ENCODE measurements around the gene TSPAN4.

TSPAN4 gene

DNA sequence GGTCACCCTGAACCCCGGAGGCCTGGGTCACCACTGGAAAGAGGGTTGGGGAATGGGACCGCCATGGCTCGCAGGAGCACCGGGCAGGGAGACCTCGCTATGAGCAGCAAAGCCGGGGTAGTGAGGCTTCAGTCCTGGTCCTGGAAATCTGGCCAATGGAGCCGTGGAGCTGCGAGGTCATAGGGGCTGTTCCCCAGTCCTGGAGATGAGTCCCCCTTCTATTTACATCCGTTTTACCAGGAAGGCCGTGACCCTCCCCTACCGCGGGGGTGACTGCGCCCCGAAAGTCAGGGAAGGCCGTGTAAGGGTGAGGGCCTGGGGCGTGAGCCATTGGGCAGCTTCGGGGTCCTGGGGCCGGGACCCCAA, 38.1 kb upstream of the TSPAN4 start:
- DNase-seq = no peak

DNA sequence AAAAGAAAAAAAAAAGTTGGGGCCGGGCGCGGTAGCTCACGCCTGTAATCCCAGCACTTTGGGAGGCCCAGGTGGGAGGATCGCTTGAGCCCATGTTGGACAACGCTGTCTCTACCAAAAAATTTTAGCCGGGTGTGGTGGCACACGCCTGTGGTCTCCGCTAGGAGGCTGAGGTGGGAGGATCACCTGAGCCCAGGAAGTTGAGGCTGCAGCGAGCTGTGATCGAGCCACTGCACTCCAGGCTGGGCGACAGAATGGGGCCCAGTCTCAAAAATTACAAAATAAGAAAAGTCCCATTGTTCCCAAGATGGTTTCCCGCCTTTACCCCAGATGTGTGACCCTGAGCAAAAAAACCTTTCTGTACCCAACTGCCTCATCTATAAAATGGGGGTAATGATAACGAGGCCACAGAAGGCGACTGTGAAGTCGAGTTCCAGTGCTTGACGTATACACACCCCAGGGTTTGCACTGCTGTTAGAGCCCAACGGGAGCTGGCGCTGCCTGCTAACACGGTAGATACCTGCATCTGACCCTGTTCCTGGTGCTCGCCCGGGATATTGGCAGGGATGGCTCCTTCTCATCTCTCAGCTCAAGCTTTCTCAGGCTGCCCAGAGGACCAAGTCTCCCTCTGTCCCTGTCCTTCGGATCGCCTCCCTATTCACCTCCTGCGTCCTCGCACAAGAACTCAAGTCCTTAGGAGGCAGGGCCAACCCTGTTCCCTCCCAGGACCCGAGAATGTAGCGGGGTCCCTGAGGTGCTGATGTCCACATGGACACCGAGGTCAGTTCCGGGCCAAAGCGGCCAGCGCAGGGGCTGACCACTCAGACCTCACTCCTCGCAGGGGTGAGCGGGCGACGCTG, 34.0 kb upstream of the TSPAN4 start:
- DNase-seq = no peak

DNA sequence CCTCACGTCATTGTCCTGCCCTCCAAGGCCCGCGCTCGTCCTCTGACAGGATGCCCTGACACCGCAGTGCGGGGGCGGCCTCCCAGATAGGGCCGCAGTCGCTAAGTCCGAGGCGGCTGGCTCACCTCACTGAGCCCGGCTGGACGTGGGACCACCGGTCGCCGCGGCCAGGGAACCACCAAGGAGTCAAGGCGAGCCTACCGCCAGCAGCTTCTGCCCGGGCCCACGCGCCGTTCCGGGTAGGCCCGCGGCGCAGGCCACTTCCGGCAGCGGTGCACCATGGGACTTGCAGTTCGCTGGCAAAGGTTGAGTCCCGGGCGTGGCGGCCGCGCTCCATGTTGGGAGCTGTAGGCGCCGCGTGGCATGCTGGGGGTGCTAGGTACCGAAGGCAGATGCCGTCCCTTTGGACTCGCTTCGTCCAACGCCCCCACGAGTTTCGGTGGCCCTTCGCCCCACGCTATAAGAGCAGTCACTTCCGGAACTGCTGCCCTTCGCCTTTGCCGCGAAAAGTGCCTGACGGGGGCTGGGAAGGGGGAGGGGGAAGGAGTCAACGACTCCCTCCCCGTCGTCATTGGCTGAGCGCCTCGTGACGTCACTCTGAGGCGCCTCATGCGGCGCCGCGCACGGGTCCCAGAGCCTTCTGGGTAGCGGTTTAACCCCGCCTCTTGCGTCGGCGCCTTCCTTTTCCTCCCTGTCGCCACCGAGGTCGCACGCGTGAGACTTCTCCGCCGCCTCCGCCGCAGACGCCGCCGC, 33.2 kb upstream of the TSPAN4 start, which contains the start of gene RPLP2:
TSS of gene RPLP2 (plus strand) at position 681 of the 753 bp plus-strand sequence. CDS start 268 bp downstream, outside the sequence.
- DNase-seq = peak; percentile 99

DNA sequence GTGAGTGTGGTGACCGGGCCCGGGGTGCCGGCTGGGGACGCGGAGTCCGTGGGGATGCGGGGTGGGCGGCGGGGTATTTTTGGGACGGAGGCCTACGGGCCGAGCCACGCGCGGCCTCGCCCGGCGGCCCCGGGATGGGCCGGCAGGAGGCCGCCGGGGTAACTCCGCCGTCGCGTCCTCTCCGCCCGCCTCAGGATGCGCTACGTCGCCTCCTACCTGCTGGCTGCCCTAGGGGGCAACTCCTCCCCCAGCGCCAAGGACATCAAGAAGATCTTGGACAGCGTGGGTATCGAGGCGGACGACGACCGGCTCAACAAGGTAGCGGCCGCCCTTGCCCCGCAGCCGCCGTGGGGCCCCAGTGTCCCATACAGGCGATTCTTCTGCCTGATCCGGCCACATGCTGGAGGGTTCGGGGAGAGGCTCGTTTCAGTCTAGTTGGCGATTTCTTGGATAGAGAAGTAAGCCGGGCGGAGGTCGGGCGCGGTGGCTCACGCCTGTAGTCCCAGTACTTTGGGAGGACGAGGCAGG, 32.5 kb upstream of the TSPAN4 start:
- no peak for DNase-seq

DNA sequence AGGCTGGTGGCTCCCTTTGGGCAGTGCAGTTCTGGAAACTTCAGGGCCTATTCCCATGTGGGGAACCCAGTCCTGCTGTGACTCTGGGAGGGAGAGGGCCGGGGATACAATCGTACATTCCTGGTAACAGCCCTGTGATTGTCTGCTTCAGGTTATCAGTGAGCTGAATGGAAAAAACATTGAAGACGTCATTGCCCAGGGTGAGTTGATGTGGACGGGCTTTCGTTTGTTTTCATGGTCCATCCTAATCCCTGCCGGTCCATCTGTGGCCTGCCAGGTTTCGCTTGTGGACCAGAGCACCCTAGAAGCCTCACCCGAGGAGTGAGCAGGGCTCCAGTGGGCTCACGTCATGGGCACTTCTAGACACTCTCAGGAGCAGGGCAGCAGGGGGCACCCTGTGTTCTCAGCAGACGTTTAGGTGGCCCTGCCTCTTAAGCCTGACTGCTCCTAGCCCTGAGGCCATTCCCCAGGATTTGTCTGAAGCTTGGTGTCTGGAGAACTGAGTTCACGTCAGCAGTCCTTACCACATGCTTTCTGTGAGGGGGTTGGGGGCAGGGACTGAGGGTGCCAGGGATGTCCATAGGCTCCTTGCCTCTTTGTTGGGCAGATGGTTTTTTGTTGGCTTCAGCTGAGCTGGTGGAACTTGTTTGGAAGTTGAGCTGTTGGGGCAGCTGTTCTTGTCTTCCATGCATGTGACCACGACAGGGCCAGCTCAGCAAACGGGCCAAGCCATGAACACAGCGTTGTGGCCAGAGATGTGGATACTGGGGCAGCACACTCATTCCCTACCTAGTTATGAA, 31.0 kb upstream of the TSPAN4 start:
- DNase-seq = no peak

DNA sequence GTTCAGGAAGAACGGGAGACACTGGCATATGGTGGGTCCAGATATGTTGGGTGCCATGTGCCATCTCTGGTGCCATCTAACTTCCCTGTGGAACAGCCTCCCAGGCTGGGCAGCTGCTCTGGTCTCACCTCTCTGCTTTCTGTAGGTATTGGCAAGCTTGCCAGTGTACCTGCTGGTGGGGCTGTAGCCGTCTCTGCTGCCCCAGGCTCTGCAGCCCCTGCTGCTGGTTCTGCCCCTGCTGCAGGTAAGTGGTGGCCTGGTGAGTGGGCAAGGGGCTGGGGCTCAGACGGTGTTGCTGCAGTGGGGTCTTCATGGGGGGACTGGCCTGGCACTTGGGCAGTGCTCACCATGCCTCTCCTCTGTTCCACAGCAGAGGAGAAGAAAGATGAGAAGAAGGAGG, 30.3 kb upstream of the TSPAN4 start:
- no peak for DNase-seq

DNA sequence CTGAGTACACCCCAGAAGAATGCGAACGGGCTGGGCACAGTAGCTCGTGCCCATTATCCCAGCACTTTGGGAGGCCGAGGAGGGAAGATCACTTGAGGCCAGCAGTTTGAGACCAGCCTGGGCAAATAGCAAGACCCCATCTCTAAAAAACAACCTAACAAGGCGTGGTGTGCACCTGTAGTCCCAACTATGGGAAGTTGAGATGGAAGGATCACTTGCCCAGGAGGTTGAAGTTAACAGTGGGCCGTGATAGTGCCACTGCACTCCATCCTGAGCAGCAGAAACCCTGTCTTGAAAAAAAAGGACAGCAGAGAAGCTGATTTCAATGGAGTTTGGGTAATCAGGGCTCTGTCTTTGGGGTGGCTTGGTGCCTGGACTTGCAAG, 29.6 kb upstream of the TSPAN4 start:
- DNase-seq = no peak

DNA sequence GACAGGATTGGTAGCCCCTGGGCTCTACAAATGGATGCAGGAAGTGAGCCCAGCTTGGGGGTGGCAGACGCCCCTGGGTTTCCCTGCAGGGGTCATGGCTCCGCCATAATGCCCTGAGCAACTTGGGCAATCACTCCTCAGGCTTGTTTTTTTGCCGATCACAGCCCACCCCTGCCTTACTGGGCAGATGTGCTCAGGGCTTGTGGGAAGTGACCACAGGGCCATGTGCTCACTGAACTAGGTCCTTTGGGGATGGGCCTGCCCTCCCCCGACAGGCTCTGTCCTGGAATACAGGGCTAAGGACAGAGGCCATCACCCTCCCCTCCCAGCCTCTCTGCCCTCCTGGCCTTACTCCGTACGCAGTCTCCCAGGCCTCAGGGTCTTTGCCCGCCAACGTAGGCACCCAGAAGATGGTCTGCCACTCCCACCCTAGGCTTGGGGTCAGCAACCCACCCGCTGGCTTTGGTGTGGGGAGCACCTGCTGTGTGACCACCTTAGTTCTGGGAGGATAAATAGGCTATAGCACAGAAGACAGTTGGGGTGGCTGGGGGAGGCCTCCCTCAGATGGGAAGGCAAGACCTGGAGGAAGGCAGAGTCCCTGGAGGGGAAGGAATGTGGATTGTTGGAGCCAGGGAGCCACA, 29.1 kb upstream of the TSPAN4 start:
- no peak for DNase-seq

DNA sequence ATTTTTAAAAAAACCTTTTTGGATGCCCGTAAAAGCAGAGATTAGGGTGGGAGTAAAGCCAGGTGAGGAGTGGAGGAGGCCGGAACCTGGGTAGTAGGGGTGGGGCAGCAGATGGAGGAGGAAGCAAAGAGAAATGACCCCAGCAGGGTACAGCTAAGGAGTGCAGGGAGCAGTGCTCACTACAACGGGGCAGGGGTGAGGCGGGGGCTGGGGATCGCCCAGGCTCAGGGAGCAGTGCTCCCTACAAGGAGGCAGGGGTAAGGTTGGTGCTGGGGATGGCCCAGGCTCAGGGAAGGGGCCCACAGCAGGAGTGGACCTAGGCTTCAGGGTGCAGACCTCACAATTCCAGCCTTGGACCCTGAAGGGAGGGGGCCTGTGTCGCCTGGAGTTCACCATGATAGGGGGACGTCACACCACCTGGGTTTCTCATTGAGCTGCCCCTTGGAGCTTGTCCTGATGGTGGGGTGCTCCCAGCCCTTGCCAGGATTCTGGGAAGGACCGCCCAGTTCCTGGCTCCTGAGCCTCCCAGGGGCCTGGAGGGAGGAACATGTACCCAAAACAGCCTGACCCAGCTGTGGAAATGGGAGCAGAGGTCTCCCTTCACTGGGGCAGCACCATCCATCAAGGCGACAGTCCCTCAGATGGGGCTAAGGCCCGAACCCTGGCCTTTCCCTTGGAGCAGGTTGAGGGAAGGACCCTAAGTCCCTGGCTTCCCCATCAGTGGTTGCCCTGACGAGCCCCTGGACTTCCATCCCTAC, 26.8 kb upstream of the TSPAN4 start:
- DNase-seq = no peak

DNA sequence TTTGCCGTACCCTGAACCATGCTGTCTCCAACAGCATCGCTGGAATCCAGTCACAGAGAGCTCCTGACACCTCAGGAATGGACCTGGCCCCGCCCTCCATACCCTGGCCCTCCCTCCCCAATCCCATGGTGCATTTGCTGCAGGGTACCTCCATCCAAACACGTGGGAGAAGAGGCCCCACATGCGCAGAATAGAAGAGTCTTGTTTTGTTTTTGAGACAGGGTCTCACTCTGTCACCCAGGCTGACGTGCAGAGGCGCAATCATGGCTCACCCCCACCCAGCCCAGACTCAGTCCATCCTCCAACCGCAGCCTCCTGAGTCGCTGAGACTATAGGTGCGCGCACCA, 26.2 kb upstream of the TSPAN4 start:
- DNase-seq = no peak

DNA sequence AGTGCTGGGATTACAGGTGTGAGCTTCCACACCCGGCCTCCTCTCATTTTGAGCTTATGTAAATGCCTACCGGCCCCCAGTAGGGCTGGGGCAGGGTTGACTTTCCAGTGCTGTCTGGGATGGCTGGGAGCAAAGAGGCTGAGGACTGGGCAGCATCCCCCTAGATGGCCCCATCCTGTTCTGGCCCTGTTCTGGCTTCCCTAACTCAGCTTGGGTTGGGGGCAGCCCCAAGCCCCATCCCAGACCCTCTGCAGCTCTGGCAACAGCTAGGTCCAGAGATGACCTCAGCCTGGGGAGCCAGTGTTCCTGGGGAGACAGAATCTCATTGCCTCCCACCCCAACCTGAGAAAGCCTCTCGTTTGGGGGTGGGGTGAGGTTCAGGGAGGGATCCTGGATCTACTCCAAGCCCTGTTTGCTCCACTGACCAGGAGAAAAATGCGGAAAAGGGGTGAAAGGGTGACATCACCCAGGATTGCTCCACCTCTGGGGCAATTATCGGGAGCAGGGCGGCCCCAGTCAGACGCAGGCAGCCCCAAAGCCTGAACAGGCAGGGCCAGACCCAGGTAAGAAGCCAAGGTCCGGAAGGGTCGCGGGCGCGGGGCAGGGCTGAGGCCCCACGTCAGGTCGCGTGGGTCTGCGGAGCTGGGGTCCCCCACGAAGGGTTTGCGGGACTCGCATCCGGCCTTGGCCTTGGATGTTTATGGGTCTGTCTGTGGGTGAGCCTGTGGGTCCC, 24.1 kb upstream of the TSPAN4 start, which contains the start of gene PNPLA2:
TSS of gene PNPLA2 (plus strand) at position 519 of the 733 bp plus-strand sequence. CDS start 805 bp downstream, outside the sequence.
- DNase-seq = no peak

DNA sequence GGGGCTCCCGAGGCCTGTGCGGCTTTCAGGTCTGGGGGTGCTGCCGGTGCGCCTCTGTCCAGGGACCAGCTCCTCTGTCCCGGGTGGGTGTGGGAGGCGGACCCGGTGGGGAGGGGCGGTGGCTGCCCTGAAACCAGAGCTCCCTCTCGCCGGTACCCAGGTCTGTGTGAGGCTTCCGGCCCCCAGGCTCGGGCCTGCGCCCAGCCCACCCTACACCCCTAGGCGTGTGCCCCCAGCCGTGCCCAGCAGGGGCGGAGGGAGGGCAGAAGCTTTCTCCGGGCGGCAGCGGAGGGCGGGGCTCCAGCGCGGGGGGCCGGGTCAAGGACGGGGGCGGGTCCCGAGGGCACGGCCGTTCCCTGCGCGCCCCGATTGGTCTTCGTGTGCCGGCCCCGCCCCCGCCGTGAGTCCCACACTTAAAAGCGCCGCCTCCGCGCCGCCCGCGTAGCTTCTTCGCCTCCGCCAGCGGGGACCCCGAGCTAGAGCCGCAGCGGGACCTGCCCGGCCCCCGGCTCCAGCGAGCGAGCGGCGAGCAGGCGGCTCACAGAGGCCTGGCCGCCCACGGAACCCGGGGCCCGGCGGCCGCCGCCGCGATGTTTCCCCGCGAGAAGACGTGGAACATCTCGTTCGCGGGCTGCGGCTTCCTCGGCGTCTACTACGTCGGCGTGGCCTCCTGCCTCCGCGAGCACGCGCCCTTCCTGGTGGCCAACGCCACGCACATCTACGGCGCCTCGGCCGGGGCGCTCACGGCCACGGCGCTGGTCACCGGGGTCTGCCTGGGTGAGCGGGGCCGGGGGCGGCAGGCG, 23.3 kb upstream of the TSPAN4 start:
- peak; percentile 93 for DNase-seq

DNA sequence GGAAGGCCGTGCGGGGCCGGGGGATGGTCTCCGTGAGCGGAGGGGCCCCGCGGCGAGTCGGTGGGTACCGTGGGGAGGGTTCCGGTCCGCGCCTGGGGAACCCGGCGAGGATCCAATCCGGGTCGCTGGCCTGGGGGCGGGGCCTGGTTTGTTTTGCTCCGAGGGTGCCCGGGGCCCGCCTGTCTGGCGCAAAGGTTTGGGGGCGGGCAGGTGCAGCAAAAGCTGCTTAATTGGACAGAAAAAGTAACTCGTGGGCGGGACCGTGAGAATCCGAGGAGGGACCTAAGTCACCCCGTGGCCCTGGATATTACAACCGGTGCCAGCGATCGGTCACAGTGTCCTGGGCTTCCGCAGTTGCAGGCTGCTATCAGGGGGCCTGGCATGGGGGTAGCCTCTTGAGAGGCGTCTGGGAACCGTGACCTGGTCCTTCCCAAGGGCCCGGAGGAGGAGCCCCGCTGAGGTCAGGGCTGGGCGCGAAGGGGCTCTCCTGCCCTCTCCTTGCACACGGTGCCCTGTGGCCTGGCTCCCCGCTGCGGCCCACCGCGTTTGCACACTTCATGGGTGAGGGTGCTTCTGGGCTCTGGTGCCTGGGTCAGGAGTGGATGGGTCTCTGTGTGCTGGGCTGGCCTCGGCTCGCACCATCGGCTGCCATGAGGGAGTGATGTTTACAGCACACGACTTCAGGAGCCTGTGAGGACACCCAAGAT, 22.6 kb upstream of the TSPAN4 start:
- peak; percentile 93 for DNase-seq

DNA sequence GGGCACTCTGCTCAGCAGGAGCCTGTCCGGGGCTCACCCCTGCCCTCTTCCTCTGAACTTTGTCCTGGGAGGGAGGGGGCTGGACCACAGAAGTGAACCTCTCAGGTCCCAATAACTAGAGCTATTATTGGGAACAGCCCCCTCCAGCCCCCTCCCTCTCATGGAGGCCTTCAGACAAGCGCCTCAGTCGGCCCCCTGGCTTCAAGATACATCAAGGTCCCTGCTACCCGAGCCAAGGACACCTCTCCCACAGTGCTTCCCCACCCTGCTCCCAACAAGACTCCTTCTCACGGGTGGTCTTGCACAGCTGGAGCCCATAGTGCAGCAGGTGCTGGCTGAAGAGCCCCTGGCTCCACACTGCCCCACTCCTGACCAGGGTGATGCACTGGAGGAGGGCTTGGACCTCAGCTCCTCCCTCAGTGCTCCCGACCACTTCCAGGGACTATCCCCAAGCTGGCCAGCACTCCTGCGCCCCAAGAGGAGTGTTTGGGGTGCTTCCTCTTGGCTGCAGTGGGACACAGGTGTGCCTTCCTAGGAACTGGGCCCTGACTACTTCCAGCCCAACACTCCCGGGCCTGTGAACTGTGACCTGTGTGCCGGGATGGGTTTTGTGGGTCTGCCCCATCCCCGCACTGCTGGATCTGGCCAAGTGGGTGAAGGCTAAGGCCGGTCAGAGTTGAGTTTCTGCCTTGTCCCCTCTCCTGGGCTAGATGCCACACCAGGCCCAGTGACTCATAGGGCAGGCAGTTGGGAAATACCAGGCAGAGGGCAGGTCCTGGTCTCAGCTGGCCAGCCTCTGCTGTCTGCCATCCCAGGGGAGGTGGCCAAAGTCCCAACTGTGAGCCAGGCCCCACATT, 21.8 kb upstream of the TSPAN4 start:
- DNase-seq = no peak

DNA sequence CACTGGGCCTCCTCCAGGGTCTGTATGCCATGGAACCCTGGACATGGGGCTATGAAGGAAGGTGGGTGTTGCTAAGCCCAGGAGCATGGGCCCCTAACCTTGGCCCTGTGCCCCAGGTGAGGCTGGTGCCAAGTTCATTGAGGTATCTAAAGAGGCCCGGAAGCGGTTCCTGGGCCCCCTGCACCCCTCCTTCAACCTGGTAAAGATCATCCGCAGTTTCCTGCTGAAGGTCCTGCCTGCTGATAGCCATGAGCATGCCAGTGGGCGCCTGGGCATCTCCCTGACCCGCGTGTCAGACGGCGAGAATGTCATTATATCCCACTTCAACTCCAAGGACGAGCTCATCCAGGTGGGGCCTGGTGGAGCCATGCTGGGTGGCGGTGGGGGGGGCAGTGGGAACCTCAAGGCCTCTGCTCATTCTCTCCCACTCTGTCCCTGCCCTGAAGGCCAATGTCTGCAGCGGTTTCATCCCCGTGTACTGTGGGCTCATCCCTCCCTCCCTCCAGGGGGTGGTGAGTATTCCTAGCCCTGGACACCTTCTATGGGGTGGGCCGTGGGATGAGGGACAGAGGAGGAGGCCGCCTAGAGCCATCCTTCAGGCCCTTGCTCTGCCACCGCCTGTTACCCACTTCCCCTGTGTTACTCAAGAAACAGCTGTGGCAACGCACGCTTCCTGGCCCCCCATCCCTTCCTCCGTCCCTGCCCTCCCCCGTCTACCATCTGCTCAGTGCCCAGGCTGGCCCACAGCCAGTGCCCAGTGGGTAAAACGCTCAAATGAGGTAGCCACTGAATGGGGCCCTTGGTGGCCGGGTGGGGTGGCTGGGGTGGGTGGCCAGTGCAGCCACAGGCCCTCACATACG, 20.9 kb upstream of the TSPAN4 start:
- no peak for DNase-seq

DNA sequence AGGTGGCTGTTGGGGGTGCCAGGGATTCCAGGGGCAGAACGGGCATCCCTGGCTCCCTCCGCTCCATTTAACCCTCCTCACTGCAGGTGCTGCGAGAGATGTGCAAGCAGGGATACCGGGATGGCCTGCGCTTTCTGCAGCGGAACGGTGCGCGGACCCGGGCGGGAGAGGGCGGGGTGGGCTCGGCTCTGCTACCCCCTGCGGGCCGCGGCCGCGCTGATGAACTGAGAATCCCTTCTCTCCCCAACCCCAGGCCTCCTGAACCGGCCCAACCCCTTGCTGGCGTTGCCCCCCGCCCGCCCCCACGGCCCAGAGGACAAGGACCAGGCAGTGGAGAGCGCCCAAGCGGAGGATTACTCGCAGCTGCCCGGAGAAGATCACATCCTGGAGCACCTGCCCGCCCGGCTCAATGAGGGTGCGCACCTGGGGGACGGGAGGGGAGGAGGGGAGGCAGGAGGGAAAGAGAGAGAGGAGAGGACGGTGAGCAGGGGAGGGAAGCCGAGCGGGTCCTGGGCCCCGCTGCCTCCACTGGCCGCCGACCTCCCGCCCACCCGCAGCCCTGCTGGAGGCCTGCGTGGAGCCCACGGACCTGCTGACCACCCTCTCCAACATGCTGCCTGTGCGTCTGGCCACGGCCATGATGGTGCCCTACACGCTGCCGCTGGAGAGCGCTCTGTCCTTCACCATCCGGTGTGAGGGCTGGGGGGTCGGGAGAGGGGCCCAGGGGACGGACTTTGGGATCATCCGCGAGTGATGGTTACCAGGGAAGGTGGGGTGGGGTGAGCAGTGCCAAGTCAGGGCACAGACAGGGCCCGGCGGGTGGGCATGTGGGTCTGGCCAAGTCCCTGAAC, 19.0 kb upstream of the TSPAN4 start:
- DNase-seq = no peak

Measured in activated CD8-positive, alpha-beta memory T cell treated with anti-CD3 and anti-CD28 coated beads, Interleukin-2, amount 50 U/mL, for 4 hours (primary cell).